ENCODE measurements around the gene AFTPH.

Gene AFTPH

GRCh38 chr2:64542071-64543007 is 18.2 kb downstream of the AFTPH start:
- no peak for DNase-seq (ENCODE audit: low read depth)

- DNase-seq (ENCODE audit: low read depth): peak; percentile 9
Measured at GRCh38 chr2:64543008-64543697, 19.0 kb downstream of the AFTPH start.

- DNase-seq (ENCODE audit: low read depth): no peak
Measured at GRCh38 chr2:64548761-64549160, 24.6 kb downstream of the AFTPH start.

- DNase-seq (ENCODE audit: low read depth): no peak
Measured at GRCh38 chr2:64550042-64550441, 25.9 kb downstream of the AFTPH start.

GRCh38 chr2:64551851-64552250 is 27.7 kb downstream of the AFTPH start:
- no peak for DNase-seq (ENCODE audit: low read depth)

- no peak for DNase-seq (ENCODE audit: low read depth)
Measured at GRCh38 chr2:64554117-64554516, 30.0 kb downstream of the AFTPH start.

GRCh38 chr2:64558445-64559081 is 34.4 kb downstream of the AFTPH start:
- DNase-seq (ENCODE audit: low read depth): no peak

GRCh38 chr2:64562148-64562784 is 38.1 kb downstream of the AFTPH start:
- DNase-seq (ENCODE audit: low read depth): peak; percentile 11

- peak; percentile 8 for DNase-seq (ENCODE audit: low read depth)
Measured at GRCh38 chr2:64563436-64563938, 39.4 kb downstream of the AFTPH start.

- no peak for DNase-seq (ENCODE audit: low read depth)
Measured at GRCh38 chr2:64565949-64566710, 42.0 kb downstream of the AFTPH start.

GRCh38 chr2:64567473-64567872 is 43.3 kb downstream of the AFTPH start:
- DNase-seq (ENCODE audit: low read depth): no peak

GRCh38 chr2:64568836-64569235 is 44.7 kb downstream of the AFTPH start:
- no peak for DNase-seq (ENCODE audit: low read depth)

- DNase-seq (ENCODE audit: low read depth): no peak
Measured at GRCh38 chr2:64574871-64575270, 50.7 kb downstream of the AFTPH start.

GRCh38 chr2:64581018-64581417 is 56.9 kb downstream of the AFTPH start:
- no peak for DNase-seq (ENCODE audit: low read depth)

GRCh38 chr2:64581777-64582539 is 57.8 kb downstream of the AFTPH start:
- DNase-seq (ENCODE audit: low read depth): no peak

- no peak for DNase-seq (ENCODE audit: low read depth)
Measured at GRCh38 chr2:64582774-64583340, 58.7 kb downstream of the AFTPH start.

GRCh38 chr2:64586054-64586453 is 61.9 kb downstream of the AFTPH start:
- DNase-seq (ENCODE audit: low read depth): no peak

GRCh38 chr2:64586883-64587481 is 62.9 kb downstream of the AFTPH start:
- DNase-seq (ENCODE audit: low read depth): peak; percentile 61

- DNase-seq (ENCODE audit: low read depth): no peak
Measured at GRCh38 chr2:64587561-64587960, 63.4 kb downstream of the AFTPH start.

- DNase-seq (ENCODE audit: low read depth): no peak
Measured at GRCh38 chr2:64591188-64591587, 67.1 kb downstream of the AFTPH start.
